Progenitor cell of endocrine pancreas (in vitro differentiated cells): Measurements from ENCODE around the gene CPEB4. TPM values are rescaled to one million over a fixed set of nuclear protein-coding genes. Genes with fewer than 3 reads are reported as not detected.
A peak's percentile ranks its signal among the peaks of the same experiment; 100 is the strongest.

Experiments
- DNase-seq: peaks from one replicate; pipeline ENCODE4 v3.0.0; 2021; ENCODE audit warnings: low spot score; ENCODE audit not compliant: unreplicated experiment
- H3K27ac Mint-ChIP-seq: 2 replicates; pipeline ENCODE4 v1.8.0; 2021; ENCODE audit warnings: mild to moderate bottlenecking, moderate library complexity, mixed read lengths
- H3K27me3 Mint-ChIP-seq: 2 replicates; pipeline ENCODE4 v1.8.0; 2021; ENCODE audit warnings: mixed read lengths
- H3K36me3 Mint-ChIP-seq: 2 replicates; pipeline ENCODE4 v1.8.0; 2022; ENCODE audit warnings: mixed read lengths; ENCODE audit not compliant: insufficient read depth
- H3K4me1 Mint-ChIP-seq: 2 replicates; pipeline ENCODE4 v1.8.0; 2021; ENCODE audit warnings: low read depth, mixed read lengths
- H3K4me3 Mint-ChIP-seq: 2 replicates; pipeline ENCODE4 v1.8.0; 2021; ENCODE audit warnings: low read depth, mild to moderate bottlenecking, moderate library complexity, mixed read lengths
- H3K9me3 Mint-ChIP-seq: 2 replicates; pipeline ENCODE4 v1.8.0; 2021; ENCODE audit warnings: low read depth, mixed read lengths
- CTCF ChIP-seq: fragments of 200-600 bp; sonication (generic); IDR thresholded peaks from one replicate; pipeline ENCODE4 v1.5.0; 2021; ENCODE audit warnings: antibody characterized with exemption, mild to moderate bottlenecking; ENCODE audit not compliant: unreplicated experiment
- total RNA-seq: library from RNA; stranded (reverse); gene quantifications from 2 replicates; pipeline ENCODE4 v1.2.1, GENCODE V29; 2021

The CPEB4 gene
- total RNA-seq, 1 donor from 2014 or later, result 16.7 TPM

DNA sequence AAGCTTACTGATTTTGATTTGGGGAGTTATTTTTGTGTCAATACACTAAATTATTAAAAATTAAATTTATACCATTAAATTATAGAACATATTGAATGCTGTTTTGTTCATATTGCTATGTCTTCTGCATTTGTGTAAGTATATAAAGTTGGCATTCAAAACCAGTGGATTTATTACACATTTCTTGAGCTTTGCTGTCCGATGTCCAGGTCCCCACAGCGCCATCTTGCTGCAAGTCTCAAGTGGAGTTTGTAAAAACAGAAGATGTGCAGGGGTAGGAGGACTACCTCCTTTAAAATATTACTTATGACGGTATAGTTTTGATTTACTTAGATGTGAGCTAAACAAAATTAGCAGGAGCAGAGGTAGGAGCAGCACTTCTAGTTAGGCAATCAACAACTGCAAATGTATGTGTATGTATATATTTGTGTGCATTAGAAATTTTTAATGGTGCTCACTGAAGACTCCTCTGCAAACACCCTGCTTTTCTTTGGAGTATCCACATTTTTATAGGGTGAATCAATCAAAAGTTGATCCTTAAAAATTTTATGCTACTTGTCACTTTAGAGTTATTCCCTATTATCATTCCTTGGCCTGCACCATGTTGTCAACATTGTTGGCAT is 37.4 kb downstream of the CPEB4 start:
- no peak overlapping the region for H3K27ac Mint-ChIP-seq

GRCh38 chr5:173926359-173926758 is 38.2 kb downstream of the CPEB4 start:
- no peaks in the 10 kb centered on the region for H3K27me3 Mint-ChIP-seq
- H3K27ac Mint-ChIP-seq, result no peak overlapping the region
- H3K9me3 Mint-ChIP-seq, result no peaks in the 10 kb centered on the region
- H3K4me1 Mint-ChIP-seq, result peaks cover 23% of the 10 kb centered on the region
- H3K36me3 Mint-ChIP-seq, result no peaks in the 10 kb centered on the region
- no peak for TF ChIP-seq CTCF
- no peak for DNase-seq
- H3K4me3 Mint-ChIP-seq, result no peak overlapping the region

More for the DNA sequence above, 37.4 kb downstream of the CPEB4 start:
- Mint-ChIP-seq H3K27me3 (no peaks in the 10 kb centered on the region), H3K4me1 (peaks cover 23% of the 10 kb centered on the region), H3K9me3 (no peaks in the 10 kb centered on the region), H3K36me3 (no peaks in the 10 kb centered on the region), H3K4me3 (no peak overlapping the region)
- no peak for DNase-seq
- peak; percentile 53 for TF ChIP-seq CTCF

- H3K9me3 Mint-ChIP-seq, result no peaks in the 10 kb centered on the region
- H3K4me3 Mint-ChIP-seq, result no peak overlapping the region
- no peaks in the 10 kb centered on the region for H3K36me3 Mint-ChIP-seq
- peaks cover 22% of the 10 kb centered on the region for H3K4me1 Mint-ChIP-seq
- no peak for TF ChIP-seq CTCF
- no peak for DNase-seq
- no peaks in the 10 kb centered on the region for H3K27me3 Mint-ChIP-seq
- H3K27ac Mint-ChIP-seq, result no peak overlapping the region
Observed at GRCh38 chr5:173928871-173929574, 40.9 kb downstream of the CPEB4 start.

GRCh38 chr5:173932695-173933139 is 44.6 kb downstream of the CPEB4 start:
- no peak for DNase-seq
- Mint-ChIP-seq H3K36me3 (no peaks in the 10 kb centered on the region), H3K4me3 (no peak overlapping the region), H3K9me3 (no peaks in the 10 kb centered on the region), H3K27me3 (no peaks in the 10 kb centered on the region), H3K4me1 (peaks cover 8% of the 10 kb centered on the region), H3K27ac (peak overlapping the region; percentile 62)
- no peak for TF ChIP-seq CTCF

GRCh38 chr5:173933901-173934300 is 45.8 kb downstream of the CPEB4 start:
- Mint-ChIP-seq H3K4me3 (no peak overlapping the region), H3K9me3 (no peaks in the 10 kb centered on the region), H3K36me3 (no peaks in the 10 kb centered on the region), H3K27ac (no peak overlapping the region), H3K4me1 (peaks cover 8% of the 10 kb centered on the region), H3K27me3 (no peaks in the 10 kb centered on the region)
- TF ChIP-seq CTCF, result no peak
- DNase-seq, result no peak
